ENCODE results near the gene VPS37C.

The VPS37C gene

DNA sequence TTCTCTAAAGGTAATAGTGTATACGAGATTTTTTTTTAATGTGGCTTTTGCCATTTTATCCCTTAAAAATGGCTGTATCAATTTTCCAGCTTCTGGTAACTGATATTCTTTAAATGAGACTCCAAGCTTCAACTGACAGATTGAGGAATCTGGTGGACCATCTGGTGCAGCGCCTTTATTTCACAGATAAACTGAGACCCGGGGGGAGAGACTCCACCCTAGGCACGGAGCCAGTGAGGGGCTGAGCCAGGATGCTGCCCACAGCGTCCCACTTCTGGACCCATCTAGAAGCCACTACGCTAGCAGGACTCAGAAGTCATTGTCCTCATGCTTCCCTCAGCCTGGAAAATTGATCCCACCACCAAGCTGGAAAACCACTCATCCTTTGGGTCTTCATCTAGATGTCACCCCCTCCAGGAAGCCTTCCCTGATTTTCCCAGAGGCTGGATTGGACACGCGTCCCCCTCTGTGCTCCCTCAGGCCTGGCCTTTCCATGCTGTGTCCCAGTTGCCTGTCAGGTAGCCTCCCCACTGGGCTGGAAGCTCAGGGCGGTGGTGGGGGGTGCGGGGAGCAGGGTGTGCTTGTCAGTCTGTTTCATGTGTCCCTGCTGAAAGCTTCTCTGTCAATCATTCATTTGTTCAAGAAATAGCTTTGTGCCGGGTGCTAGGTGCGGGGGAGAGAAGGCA, 71.3 kb downstream of the VPS37C start:
- H3K27ac Mint-ChIP-seq (ENCODE audit: low read depth): no peak overlapping the region
- H3K27me3 Mint-ChIP-seq: no peaks in the 10 kb centered on the region
- no peaks in the 10 kb centered on the region for H3K9me3 Mint-ChIP-seq
- ATAC-seq (replicated peaks; ENCODE audit: extremely low read depth, poor library complexity, severe bottlenecking): no peak
- peaks cover 34% of the 10 kb centered on the region for H3K4me1 Mint-ChIP-seq
- DNase-seq (ENCODE audit: low spot score in 2 of 2): no peak
- H3K36me3 Mint-ChIP-seq (ENCODE audit: insufficient read depth): peaks cover 1% of the 10 kb centered on the region
- no peak overlapping the region for H3K4me3 Mint-ChIP-seq

- Mint-ChIP-seq H3K27ac (ENCODE audit: low read depth) (no peak overlapping the region), H3K27me3 (no peaks in the 10 kb centered on the region), H3K4me3 (no peak overlapping the region), H3K9me3 (peaks cover 6% of the 10 kb centered on the region), H3K36me3 (ENCODE audit: insufficient read depth) (peaks cover 10% of the 10 kb centered on the region), H3K4me1 (peaks cover 35% of the 10 kb centered on the region)
- DNase-seq (ENCODE audit: low spot score in 2 of 2) (no peak), ATAC-seq (replicated peaks; ENCODE audit: extremely low read depth, poor library complexity, severe bottlenecking) (no peak)
Measured at GRCh38 chr11:61087426-61088119, 73.7 kb downstream of the VPS37C start.

DNA sequence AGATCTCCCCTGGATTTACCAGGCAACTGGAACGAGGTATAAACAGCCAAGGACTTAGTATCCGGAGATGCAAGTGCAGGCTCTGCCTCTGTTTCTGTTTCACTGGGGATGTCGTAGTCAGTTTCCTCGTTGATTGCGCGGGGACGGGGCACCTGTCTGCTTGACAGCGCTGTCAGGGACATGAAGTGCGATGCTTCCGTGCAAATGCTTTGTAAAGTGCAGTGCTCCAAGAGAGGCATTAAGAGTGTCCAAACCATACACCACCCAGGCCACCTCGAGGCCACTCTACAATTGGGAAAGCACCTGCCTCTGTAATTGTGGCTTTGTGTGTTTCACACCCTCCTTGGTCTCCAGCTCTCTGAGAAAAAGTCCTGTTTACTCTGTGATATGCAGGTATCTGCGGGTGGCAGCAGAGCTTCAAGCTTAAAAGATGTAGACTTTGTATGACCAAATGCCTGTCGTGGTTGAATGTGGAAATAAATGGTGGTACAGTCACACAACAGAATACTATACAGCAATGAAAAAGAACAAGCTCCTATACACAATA, 77.6 kb downstream of the VPS37C start:
- H3K9me3 Mint-ChIP-seq: peaks cover 6% of the 10 kb centered on the region
- H3K36me3 Mint-ChIP-seq (ENCODE audit: insufficient read depth): peaks cover 9% of the 10 kb centered on the region
- ATAC-seq (replicated peaks; ENCODE audit: extremely low read depth, poor library complexity, severe bottlenecking): peak; percentile 80
- peaks cover 44% of the 10 kb centered on the region for H3K4me1 Mint-ChIP-seq
- peak in 1 of 2 donors; percentile 78 for DNase-seq (ENCODE audit: low spot score in 2 of 2)
- H3K4me3 Mint-ChIP-seq: peak overlapping the region; percentile 79
- no peaks in the 10 kb centered on the region for H3K27me3 Mint-ChIP-seq
- H3K27ac Mint-ChIP-seq (ENCODE audit: low read depth): peak overlapping the region; percentile 92

- no peak for DNase-seq (ENCODE audit: low spot score in 2 of 2)
- H3K4me1 Mint-ChIP-seq: peaks cover 45% of the 10 kb centered on the region
- peaks cover 6% of the 10 kb centered on the region for H3K9me3 Mint-ChIP-seq
- H3K4me3 Mint-ChIP-seq: peak overlapping the region; percentile 79
- ATAC-seq (replicated peaks; ENCODE audit: extremely low read depth, poor library complexity, severe bottlenecking): peak; percentile 35
- H3K27ac Mint-ChIP-seq (ENCODE audit: low read depth): peak overlapping the region; percentile 92
- peaks cover 9% of the 10 kb centered on the region for H3K36me3 Mint-ChIP-seq (ENCODE audit: insufficient read depth)
- H3K27me3 Mint-ChIP-seq: no peaks in the 10 kb centered on the region
Measured at GRCh38 chr11:61082931-61083531, 78.2 kb downstream of the VPS37C start.

DNA sequence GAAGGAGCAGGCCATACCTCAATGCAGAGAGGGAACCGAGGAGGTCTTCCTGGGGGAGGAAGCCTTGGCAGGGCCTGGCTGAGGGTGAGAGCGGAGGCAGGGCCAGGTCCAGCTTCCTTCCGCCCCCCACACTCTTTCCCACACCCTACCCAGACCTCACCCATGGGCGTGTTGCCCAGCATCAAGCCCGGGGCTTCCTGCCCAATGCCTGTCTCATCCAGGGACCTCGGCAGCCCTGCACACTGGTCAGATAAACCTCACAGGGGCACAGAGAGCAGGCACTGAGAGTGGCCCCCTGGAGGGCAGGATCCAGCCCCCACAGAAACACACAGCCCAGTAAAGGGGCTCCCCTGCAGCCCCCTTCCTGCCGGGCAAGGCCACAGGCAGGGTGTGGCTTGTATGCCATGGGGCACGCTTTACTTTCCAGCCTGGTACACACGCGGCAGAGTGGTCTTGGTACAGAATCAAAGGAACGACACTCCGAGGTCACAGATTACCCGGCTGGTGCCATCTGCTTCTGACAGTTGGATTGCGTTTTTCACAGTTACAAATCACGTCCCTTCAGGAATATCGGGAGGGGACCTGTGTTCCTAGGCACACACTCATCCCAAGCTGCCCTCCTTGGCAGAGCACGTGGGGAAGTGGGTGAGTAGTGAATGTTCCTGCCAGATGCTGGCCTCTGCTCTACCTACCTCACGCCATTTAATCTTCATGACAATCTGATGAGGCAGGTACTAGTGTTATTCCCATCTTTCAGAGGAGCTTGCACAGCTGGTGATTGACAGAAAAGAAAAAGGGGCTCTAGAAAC, 79.0 kb downstream of the VPS37C start:
- H3K36me3 Mint-ChIP-seq (ENCODE audit: insufficient read depth): peaks cover 9% of the 10 kb centered on the region
- ATAC-seq (replicated peaks; ENCODE audit: extremely low read depth, poor library complexity, severe bottlenecking) (no peak), DNase-seq (ENCODE audit: low spot score in 2 of 2) (no peak)
- peak overlapping the region; percentile 79 for H3K4me3 Mint-ChIP-seq
- H3K4me1 Mint-ChIP-seq: peaks cover 49% of the 10 kb centered on the region
- H3K9me3 Mint-ChIP-seq: peaks cover 6% of the 10 kb centered on the region
- peak overlapping the region; percentile 92 for H3K27ac Mint-ChIP-seq (ENCODE audit: low read depth)
- H3K27me3 Mint-ChIP-seq: no peaks in the 10 kb centered on the region

DNA sequence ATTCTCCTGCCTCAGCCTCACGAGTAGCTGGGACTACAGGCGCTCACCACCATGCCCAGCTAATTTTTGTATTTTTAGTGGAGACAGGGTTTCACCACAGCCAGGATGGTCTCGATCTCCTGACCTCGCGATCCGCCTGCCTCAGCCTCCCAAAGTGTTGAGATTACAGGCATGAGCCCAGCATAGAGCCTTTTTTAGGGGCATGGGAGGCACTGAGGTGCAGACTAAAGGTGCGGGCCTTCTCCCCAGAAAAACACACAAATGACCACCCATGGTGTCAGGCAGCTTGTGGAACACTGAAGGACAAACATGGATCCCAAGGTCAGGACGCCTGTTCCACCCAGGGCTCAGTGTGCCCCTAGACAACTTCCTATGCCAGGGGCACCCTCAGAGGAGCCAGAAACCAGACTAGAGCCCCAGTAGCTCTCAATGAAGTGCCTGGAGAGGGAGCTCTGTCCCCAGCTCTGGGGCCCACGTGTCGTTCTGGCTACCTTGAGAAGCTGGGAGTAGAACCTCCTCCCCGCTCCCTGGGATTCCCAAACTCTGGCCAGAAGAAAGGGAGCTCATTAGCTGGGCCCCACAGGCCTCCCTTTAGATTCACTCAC, 80.1 kb downstream of the VPS37C start:
- DNase-seq (ENCODE audit: low spot score in 2 of 2) (no peak), ATAC-seq (replicated peaks; ENCODE audit: extremely low read depth, poor library complexity, severe bottlenecking) (no peak)
- Mint-ChIP-seq H3K27ac (ENCODE audit: low read depth) (peak overlapping the region; percentile 92), H3K4me3 (peak overlapping the region; percentile 79), H3K9me3 (peaks cover 6% of the 10 kb centered on the region), H3K27me3 (no peaks in the 10 kb centered on the region), H3K36me3 (ENCODE audit: insufficient read depth) (peaks cover 9% of the 10 kb centered on the region), H3K4me1 (peaks cover 56% of the 10 kb centered on the region)

DNA sequence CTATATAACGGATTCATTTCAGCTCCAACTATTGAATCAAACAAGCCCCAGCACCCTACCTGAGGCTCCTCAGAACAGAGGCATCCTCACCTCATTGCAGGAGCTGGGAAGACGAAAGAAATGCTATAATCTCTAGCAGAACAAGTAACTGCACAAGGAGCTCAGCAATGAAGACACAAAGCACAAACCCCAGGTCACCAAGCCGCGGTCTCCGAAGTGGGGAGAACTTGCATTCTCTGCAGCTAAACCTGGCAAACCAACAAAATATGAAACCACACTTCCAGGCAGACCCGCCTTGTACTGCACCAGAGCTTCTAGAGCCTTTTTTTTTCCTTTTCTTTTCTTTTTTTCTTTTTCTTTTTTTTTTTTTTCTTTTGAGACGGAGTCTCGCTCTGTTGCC, 80.7 kb downstream of the VPS37C start:
- H3K27ac Mint-ChIP-seq (ENCODE audit: low read depth): peak overlapping the region; percentile 92
- peak; percentile 1 for ATAC-seq (replicated peaks; ENCODE audit: extremely low read depth, poor library complexity, severe bottlenecking)
- peak overlapping the region; percentile 79 for H3K4me3 Mint-ChIP-seq
- H3K4me1 Mint-ChIP-seq: peaks cover 60% of the 10 kb centered on the region
- H3K27me3 Mint-ChIP-seq: no peaks in the 10 kb centered on the region
- peaks cover 6% of the 10 kb centered on the region for H3K9me3 Mint-ChIP-seq
- peaks cover 11% of the 10 kb centered on the region for H3K36me3 Mint-ChIP-seq (ENCODE audit: insufficient read depth)
- peak in 1 of 2 donors; percentile 30 for DNase-seq (ENCODE audit: low spot score in 2 of 2)

Measured in central memory CD8-positive, alpha-beta T cell (primary cell).